GM12878 (cell line): ENCODE results near the gene ANKRD26. TPM values are rescaled to one million over a fixed set of nuclear protein-coding genes. Genes with fewer than 3 reads are reported as not detected.

Experiments
- ASH2L ChIP-seq: fragments of 300-600, 200-600 bp; sonication (generic); IDR thresholded peaks from 2 replicates; pipeline ENCODE4 v1.6.1; 2017; ENCODE audit warnings: low read depth, mild to moderate bottlenecking, borderline replicate concordance
- ATF2 ChIP-seq: IDR thresholded peaks from 2 replicates; pipeline ENCODE4 v1.6.1; 2012; ENCODE audit warnings: low read length, inconsistent platforms
- CHD1 ChIP-seq: IDR thresholded peaks from 2 replicates; pipeline ENCODE4 v1.6.1; 2012; ENCODE audit warnings: low read depth, low read length, improper control_type of control experiment
- ELK1 ChIP-seq: IDR thresholded peaks from 2 replicates; pipeline ENCODE4 v1.6.1; 2012; ENCODE audit warnings: low read depth, low read length, improper control_type of control experiment
- ETV6 ChIP-seq, 2 experiments: fragments of 450-650 bp in 1 of 2; IDR thresholded peaks in 1 of 2; conservative IDR thresholded peaks in 1 of 2; 2 replicates each; pipeline ENCODE4 v1.6.1; 2014; ENCODE audit warnings: antibody characterized with exemption in 1 of 2, borderline replicate concordance in 1 of 2, low read depth in 1 of 2, mild to moderate bottlenecking in 1 of 2, moderate library complexity in 1 of 2
- GABPA ChIP-seq: IDR thresholded peaks from 2 replicates; pipeline ENCODE4 v1.6.1; 2014; ENCODE audit warnings: antibody characterized with exemption, low read depth, mild to moderate bottlenecking, inconsistent platforms
- HDAC6 ChIP-seq: fragments of 200-600 bp; sonication (generic); IDR thresholded peaks from one replicate; pipeline ENCODE4 v1.8.0; 2017; ENCODE audit warnings: antibody characterized with exemption; ENCODE audit not compliant: unreplicated experiment
- KDM1A ChIP-seq: fragments of 200-600 bp; sonication (generic); IDR thresholded peaks from 2 replicates; pipeline ENCODE4 v1.6.1; 2016; ENCODE audit warnings: borderline replicate concordance
- NFYB ChIP-seq: IDR thresholded peaks from 2 replicates; pipeline ENCODE4 v1.6.1; 2011; ENCODE audit warnings: low read depth, mild to moderate bottlenecking, low read length, improper control_type of control experiment, moderate library complexity; ENCODE audit not compliant: insufficient read depth
- POLR2A ChIP-seq: IDR thresholded peaks from 2 replicates; pipeline ENCODE4 v1.6.1; 2011; ENCODE audit warnings: low read depth, mild to moderate bottlenecking, low read length
- POLR2AphosphoS5 ChIP-seq: IDR thresholded peaks from 2 replicates; pipeline ENCODE4 v1.6.1; 2011; ENCODE audit warnings: mild to moderate bottlenecking, low read length, inconsistent platforms
- RAD21 ChIP-seq: IDR thresholded peaks from 2 replicates; pipeline ENCODE4 v1.6.1; 2011; ENCODE audit warnings: mild to moderate bottlenecking, low read depth, low read length, moderate library complexity; ENCODE audit not compliant: insufficient read depth
- RAD51 ChIP-seq: fragments of 450-650 bp; IDR thresholded peaks from 2 replicates; pipeline ENCODE4 v1.6.1; 2016; ENCODE audit warnings: moderate library complexity, mild to moderate bottlenecking, inconsistent platforms
- RBBP5 ChIP-seq: fragments of 200-600 bp; sonication (generic); conservative IDR thresholded peaks from 2 replicates; pipeline ENCODE4 v1.6.1; 2016
- SREBF2 ChIP-seq: IDR thresholded peaks from 2 replicates; pipeline ENCODE4 v1.6.1; 2012; ENCODE audit warnings: mild to moderate bottlenecking, low read length
- TARDBP ChIP-seq: IDR thresholded peaks from 2 replicates; pipeline ENCODE4 v1.6.1; 2016; ENCODE audit warnings: borderline replicate concordance
- TBL1XR1 ChIP-seq: IDR thresholded peaks from 2 replicates; pipeline ENCODE4 v1.6.1; 2012; ENCODE audit warnings: low read depth, low read length, improper control_type of control experiment
- ZBTB4 ChIP-seq: fragments of 450-650 bp; formaldehyde crosslinking; IDR thresholded peaks from 2 replicates; pipeline ENCODE4 v1.4.0; 2022; ENCODE audit warnings: mild to moderate bottlenecking, moderate library complexity
- ZNF687 ChIP-seq: fragments of 450-650 bp; IDR thresholded peaks from 2 replicates; pipeline ENCODE4 v1.6.1; 2017; ENCODE audit warnings: mild to moderate bottlenecking, moderate library complexity
- polyA plus RNA-seq, 11 experiments: library from polyadenylated mRNA; depleted of rRNA in 4 of 11; unstranded in 6 of 11; stranded (reverse) in 5 of 11; fragments of >200 nt; fragmentation: Nextera tagmentation in 4 of 11; fragmentation: Illumina TruSeq in 1 of 11; extraction: Ambion mirVana in 4 of 11; extraction: Trizol in 1 of 11; gene quantifications; 1 replicate in 1 of 11; 2 replicates in 10 of 11; pipeline versions ENCODE4 v1.2.1 to v1.2.3, GENCODE V29; 2011 to 2016; ENCODE audit warnings: inconsistent platforms in 2 of 11, missing spikeins in 2 of 11, low read depth in 1 of 11
- total RNA-seq, 4 experiments: library from RNA; depleted of rRNA in 3 of 4; stranded (reverse); fragments of >200 nt in 3 of 4; fragmentation: Illumina TruSeq in 1 of 4; extraction: Trizol in 1 of 4; gene quantifications; 2 replicates each; pipeline versions ENCODE4 v1.2.1 to v1.2.3, GENCODE V29; 2013 to 2021

The ANKRD26 gene
- total and polyA plus RNA-seq, 10 of the 15 experiments (the other 5 are each of a cell fraction or from before 2014, with no cell fraction given) = 2.3 to 12.0 (median 5.1) TPM

GRCh38 chr10:27099916-27100812, at the start of gene ANKRD26 (continued):
- TF ChIP-seq ELK1 (no peak), TBL1XR1 (0 out of 2 replicates have a peak, but pooled peaks have one; percentile 19), CHD1 (no peak), POLR2A (peak; percentile 85), TARDBP (no peak), HDAC6 (peak; percentile 40), POLR2AphosphoS5 (peak; percentile 81), ASH2L (peak; percentile 33; the same call in 1 of the 2 replicates), KDM1A (no peak), GABPA (no peak), RAD51 (no peak), RBBP5 (no peak), RAD21 (no peak), SREBF2 (no peak), ZNF687 (peak; percentile 98), ZBTB4 (CRISPR knock-in tag) (no peak), ETV6 (conservative IDR thresholded peaks at IDR 0.05 in 1 of 2, IDR thresholded peaks at IDR 0.05 in 1 of 2; ENCODE audit: borderline replicate concordance in 1 of 2, low read depth in 1 of 2) (no peak), NFYB (no peak), ATF2 (no peak)
